Muscle layer of duodenum (tissue), 2 donors: ENCODE results near the gene TCN2.

Experiments used
- H3K27ac ChIP-seq: one replicate; pipeline ENCODE4 v1.7.0; 2013; ENCODE audit warnings: mild to moderate bottlenecking, low read length
- H3K27me3 ChIP-seq: one replicate; pipeline ENCODE4 v1.7.0; 2013; ENCODE audit warnings: low read depth, mild to moderate bottlenecking, control low read depth, low read length
- H3K36me3 ChIP-seq, 2 donors: one replicate each; pipeline ENCODE4 v1.7.0; 2013; ENCODE audit warnings: low read length in 2 of 2, control low read depth in 1 of 2, mild to moderate bottlenecking in 1 of 2; ENCODE audit not compliant: insufficient read depth in 2 of 2, control insufficient read depth in 1 of 2
- H3K4me1 ChIP-seq, 2 donors: one replicate each; pipeline ENCODE4 v1.7.0; 2013; ENCODE audit warnings: low read length in 2 of 2, mild to moderate bottlenecking in 2 of 2, control low read depth in 1 of 2, moderate library complexity in 1 of 2; ENCODE audit not compliant: insufficient read depth in 2 of 2, control insufficient read depth in 1 of 2
- H3K4me3 ChIP-seq, 2 donors: one replicate each; pipeline ENCODE4 v1.7.0; 2013; ENCODE audit warnings: low read length in 2 of 2, low read depth in 1 of 2, mild to moderate bottlenecking in 1 of 2
- H3K9me3 ChIP-seq, 2 donors: one replicate each; pipeline ENCODE4 v1.7.0; 2013; ENCODE audit warnings: low read length in 2 of 2, control low read depth in 1 of 2, mild to moderate bottlenecking in 1 of 2; ENCODE audit not compliant: control insufficient read depth in 1 of 2
- donor health status: healthy.

TCN2 gene

DNA sequence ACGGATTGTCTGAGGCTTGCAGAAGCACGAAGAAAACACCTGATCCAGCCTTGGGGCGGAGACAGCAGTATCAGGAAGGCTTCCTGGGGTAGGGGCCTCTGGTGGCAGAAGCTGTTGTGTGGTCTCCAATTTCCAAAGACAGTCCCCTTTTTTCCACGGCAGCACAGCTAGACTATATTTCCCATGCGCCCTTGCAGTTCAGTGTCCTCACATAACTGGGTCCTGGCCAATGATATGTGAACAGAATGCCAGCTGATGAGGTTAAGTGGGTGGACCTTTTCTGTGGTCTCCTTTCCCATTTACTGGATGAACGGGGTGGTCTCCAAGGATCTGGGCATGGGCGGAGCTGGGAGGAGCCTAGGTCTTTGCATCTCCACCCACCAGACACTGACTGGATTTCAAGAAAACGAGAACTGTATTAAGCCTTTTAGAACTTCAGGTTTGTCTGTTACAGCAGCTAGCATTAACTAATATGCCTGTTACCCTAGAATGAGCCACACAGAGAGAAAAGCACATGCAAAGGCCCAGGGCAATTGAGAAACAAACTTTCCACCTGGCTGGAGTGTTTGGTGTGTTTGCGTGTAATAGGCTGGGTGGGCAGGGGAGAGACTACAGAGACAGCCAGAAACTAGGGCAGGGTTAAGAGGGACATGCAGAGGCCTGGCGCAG, 38.7 kb upstream of the TCN2 start:
- H3K4me3 ChIP-seq, result no peak overlapping the region
- peaks cover 4 to 5% of the 10 kb centered on the region in 2 donors for H3K4me1 ChIP-seq
- no peaks in the 10 kb centered on the region for H3K9me3 ChIP-seq
- no peak overlapping the region for H3K27ac ChIP-seq
- no peaks in the 10 kb centered on the region for H3K27me3 ChIP-seq
- no peaks in the 10 kb centered on the region for H3K36me3 ChIP-seq

DNA sequence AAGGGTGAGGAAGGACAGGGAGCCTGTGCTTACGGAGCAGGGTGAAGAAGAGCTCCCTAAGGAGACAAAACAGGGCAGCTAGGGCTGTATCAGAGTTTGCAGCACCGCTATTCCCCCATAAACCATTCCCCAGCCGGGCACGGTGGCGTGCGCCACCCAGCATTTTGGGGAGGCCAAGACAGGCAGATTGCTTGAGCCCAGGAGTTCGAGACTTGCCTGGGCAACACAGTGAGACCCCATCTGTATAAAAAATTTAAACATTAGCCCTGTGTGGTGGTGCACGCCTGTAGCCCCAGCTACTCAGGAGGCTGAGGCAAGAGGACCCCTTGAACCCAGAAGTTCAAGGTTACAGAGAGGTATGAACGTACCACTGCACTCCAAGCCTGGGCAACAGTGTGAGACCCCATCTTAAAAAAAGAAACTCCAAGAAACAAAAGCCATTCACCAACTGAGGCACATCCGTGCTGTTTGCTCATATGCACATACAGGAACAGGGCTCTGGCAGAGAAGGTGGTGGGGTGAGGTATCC, 37.2 kb upstream of the TCN2 start:
- Histone ChIP-seq H3K4me3 (no peak overlapping the region), H3K4me1 (peaks cover 5 to 11% of the 10 kb centered on the region in 2 donors), H3K36me3 (no peaks in the 10 kb centered on the region), H3K27me3 (no peaks in the 10 kb centered on the region), H3K9me3 (no peaks in the 10 kb centered on the region), H3K27ac (no peak overlapping the region)

DNA sequence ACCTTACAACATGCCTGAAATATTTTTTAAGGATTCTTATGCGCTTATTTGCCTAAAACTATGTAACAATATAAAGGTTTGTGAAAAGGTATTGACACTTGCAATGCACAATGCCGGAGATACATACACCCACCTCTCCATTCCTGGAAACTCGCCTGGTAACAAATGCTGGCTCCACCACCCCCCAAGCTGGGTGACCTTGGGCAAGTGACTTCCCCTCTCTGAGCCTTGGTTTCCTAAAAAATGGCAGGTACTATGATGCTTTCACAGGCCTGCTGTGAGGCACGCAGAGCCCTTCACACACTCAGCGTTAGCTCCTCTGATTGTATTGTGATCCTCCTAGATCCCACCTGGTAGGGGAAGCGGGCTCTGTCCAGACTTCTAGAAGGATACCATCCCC, 34.8 kb upstream of the TCN2 start:
- no peak overlapping the region for H3K4me3 ChIP-seq
- peaks cover 9 to 23% of the 10 kb centered on the region in 2 donors for H3K4me1 ChIP-seq
- H3K27me3 ChIP-seq, result no peaks in the 10 kb centered on the region
- H3K27ac ChIP-seq, result no peak overlapping the region
- H3K9me3 ChIP-seq, result no peaks in the 10 kb centered on the region
- peaks cover 15 to 18% of the 10 kb centered on the region in 2 donors for H3K36me3 ChIP-seq

DNA sequence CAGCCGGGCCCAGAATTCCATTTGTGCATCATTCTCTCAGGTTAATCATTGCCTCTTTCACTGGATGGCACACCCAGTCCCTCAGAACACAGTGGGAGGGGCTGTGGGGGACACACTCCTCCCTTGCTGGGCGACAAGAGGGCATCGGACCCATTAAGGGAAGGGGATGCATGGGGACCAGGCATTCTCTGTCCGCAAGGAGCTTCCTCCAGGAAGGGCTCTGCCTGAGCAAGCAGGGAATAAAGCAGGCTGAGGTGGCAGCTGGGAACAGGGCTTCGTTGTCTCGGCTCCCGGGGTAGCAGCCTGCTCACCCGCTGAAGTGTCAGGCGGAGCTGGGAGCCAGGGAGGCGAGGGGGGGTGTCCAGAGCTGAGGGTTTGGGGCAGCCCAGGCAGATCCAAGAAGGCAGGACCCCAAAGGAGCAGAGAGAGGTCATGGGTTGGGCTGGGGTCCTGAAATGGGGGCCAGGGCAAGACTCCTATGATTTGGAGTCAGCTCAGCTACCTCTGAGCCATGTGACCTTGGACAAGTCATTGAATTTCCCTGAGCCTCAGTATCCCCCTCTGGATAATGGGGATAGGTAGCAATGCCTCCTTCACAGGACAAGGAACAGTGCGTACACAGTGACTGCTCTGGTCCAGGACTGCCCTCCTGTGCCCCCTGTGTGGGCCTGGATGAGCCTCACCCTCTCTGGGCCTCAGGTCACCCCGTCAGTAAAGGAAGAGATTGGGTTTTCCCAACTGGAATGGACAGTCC, 34.0 kb upstream of the TCN2 start:
- H3K27me3 ChIP-seq, result no peaks in the 10 kb centered on the region
- H3K9me3 ChIP-seq, result no peaks in the 10 kb centered on the region
- no peak overlapping the region for H3K4me3 ChIP-seq
- H3K36me3 ChIP-seq, result peaks cover 20 to 26% of the 10 kb centered on the region in 2 donors
- H3K27ac ChIP-seq, result peak overlapping the region; percentile 27
- H3K4me1 ChIP-seq, result peaks cover 9 to 23% of the 10 kb centered on the region in 2 donors

DNA sequence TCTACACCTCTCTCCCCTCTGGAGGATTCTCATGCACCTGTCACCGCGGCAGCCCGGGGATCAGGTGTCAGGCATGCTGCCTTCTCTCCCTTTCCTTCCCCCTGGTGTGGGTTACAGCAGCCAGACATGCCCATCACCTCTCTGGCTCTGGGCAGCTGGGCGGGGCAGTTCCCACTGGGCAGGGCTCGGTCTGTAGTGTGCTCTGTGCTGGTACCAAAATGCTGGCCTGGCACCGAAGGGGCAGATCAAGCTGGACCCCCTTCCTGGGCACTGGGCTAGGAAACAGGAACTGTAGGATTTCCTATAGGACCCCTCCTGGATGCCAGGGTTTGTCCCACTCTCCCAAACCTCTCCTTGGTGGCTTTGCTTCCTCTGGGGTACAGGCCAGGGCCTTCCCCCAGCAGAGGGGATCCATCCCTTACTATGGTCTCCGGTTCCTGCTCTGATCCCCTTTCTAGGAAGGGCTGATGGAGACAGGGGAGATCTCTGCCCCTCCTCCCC, 33.3 kb upstream of the TCN2 start:
- peak overlapping the region; percentile 26 to 38 for H3K4me3 ChIP-seq
- no peaks in the 10 kb centered on the region for H3K27me3 ChIP-seq
- no peaks in the 10 kb centered on the region for H3K9me3 ChIP-seq
- H3K27ac ChIP-seq, result peak overlapping the region; percentile 27
- H3K4me1 ChIP-seq, result peaks cover 9 to 23% of the 10 kb centered on the region in 2 donors
- peaks cover 20 to 33% of the 10 kb centered on the region in 2 donors for H3K36me3 ChIP-seq

DNA sequence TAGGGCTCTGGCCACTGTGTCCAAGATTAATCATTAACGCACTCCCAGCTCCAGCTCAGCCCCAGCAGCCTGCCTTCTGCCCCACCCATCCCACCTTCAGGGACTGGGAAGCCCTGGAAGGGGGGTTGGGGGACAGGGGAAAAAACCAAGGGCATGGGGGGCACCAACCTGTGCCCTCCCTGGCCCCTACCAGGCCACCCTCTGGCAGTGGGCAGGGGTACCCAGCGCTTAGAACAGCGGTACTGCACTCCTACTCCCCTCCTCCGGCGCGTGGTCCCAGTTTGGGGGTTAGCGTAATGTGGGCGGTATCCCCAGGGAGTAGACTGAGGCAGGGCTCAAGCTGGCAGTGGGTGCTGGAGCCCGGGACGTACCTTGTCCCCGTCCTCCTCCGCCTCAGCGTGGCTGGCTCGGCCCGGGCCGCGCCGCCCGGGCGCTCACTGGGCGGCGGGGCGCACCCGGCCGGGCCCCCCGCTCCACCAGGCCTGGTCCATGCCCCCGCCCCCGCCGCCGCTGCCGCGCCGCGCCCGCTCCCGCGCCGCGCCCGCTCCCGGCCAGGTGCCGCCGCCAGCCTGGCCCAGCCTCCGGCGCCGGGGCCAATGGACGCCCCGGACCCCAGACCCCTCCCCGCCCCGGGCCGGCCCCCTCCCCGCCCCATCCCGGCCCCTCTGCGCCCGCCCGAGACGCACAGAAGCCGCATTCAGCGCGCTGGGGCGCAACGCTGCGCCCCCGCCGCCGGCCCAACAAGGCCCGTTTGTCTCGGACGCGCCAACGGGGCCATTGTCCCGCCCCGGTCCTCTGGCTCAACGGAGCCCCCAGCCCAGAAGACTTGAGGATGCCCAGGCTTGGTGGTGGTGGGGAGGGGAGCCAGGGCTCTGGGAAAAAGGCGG, 32.6 kb upstream of the TCN2 start, which contains the start of gene GAL3ST1:
Gene GAL3ST1, minus strand, starts transcription at position 571 of the 887 bp plus-strand sequence. CDS start 17,273 bp downstream, outside the sequence.
- Histone ChIP-seq H3K36me3 (peaks cover 24 to 39% of the 10 kb centered on the region in 2 donors), H3K27me3 (no peaks in the 10 kb centered on the region), H3K4me1 (peaks cover 9 to 23% of the 10 kb centered on the region in 2 donors), H3K9me3 (no peaks in the 10 kb centered on the region), H3K4me3 (peak within 1 kb of the TSS; percentile 26 to 38), H3K27ac (peak within 1 kb of the TSS; percentile 27)

DNA sequence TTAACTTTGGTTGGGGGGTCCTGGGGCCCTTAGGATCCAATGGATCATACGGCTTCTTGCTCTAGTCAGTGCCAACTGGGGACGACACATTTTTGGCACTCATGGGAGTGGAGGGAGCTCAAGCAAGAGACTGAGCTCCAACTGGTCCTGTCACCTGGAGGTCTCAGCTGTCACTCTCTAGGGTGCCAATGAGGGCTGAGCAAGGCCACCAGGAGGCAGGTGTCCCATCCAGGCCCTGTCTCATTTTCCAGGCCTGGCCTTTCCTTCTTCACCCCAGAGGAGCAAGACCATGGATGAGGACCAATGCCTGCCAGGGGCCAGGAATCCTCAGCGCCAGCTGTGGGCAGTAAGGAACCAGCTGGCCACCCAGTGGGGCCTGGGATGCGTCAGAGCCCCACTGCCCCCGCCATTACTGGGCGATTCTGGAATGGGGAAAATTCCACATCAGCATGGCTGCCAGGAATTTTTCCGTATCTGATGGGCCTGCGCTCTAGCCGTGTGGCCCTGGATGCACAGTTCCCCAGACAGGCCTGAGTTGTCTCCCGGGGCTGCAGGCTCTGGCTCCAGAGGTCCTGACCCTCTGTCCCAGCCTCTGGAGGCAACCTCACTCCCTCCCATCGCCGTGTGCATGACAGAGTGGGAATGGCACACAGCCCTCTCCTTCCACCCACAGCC, 31.8 kb upstream of the TCN2 start:
- H3K9me3 ChIP-seq, result no peaks in the 10 kb centered on the region
- peaks cover 9 to 23% of the 10 kb centered on the region in 2 donors for H3K4me1 ChIP-seq
- H3K27me3 ChIP-seq, result no peaks in the 10 kb centered on the region
- no peak overlapping the region for H3K27ac ChIP-seq
- H3K36me3 ChIP-seq, result peaks cover 32 to 47% of the 10 kb centered on the region in 2 donors
- H3K4me3 ChIP-seq, result no peak overlapping the region

DNA sequence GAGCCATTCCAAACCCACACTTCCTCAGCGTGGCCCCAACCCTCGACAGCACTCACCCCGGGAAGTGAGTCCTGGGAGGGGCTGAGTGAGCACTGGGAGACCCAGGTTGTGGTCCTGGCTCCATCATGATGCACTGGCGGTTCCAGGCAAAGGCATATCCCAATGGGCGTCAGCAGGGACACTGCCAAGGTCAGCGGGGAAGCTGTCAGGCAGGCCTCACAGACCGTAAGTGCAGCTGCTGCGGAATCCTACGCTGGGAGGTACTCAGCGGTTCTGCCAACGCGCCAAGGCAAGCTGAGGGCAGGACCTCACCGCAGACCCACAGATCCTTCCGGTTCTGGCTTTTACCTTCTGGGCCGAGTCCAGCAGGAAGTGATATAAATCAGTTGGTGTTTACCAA, 31.1 kb upstream of the TCN2 start:
- no peaks in the 10 kb centered on the region for H3K27me3 ChIP-seq

DNA sequence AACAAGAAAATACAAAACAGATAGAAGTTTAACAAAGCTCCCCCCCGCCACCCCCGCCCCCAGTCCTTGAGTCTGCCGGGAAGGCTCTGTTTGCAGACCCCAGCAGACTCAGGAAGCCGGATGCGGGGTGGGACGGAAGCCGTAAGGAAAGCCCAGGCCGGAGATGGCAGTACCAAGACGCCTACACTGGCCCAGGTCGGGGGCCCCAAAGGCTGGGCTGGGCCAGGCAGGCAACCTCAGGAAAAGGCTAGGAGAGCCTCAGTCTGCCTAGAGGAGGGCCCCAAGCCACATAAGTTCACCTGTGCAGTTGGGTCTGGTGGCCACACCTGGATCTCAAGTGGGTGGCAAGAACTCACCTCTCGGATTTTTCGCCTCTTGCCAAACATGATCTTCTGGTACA, 28.5 kb upstream of the TCN2 start:
- no peak overlapping the region for H3K27ac ChIP-seq
- H3K4me3 ChIP-seq, result no peak overlapping the region
- H3K9me3 ChIP-seq, result no peaks in the 10 kb centered on the region
- H3K27me3 ChIP-seq, result no peaks in the 10 kb centered on the region
- H3K4me1 ChIP-seq, result peaks cover 4 to 20% of the 10 kb centered on the region in 2 donors
- H3K36me3 ChIP-seq, result peaks cover 65 to 81% of the 10 kb centered on the region in 2 donors

More for the DNA sequence above, 31.1 kb upstream of the TCN2 start:
- H3K4me3 ChIP-seq, result no peak overlapping the region
- peaks cover 9 to 23% of the 10 kb centered on the region in 2 donors for H3K4me1 ChIP-seq
- no peak overlapping the region for H3K27ac ChIP-seq
- H3K36me3 ChIP-seq, result peaks cover 40 to 55% of the 10 kb centered on the region in 2 donors
- H3K9me3 ChIP-seq, result no peaks in the 10 kb centered on the region

DNA sequence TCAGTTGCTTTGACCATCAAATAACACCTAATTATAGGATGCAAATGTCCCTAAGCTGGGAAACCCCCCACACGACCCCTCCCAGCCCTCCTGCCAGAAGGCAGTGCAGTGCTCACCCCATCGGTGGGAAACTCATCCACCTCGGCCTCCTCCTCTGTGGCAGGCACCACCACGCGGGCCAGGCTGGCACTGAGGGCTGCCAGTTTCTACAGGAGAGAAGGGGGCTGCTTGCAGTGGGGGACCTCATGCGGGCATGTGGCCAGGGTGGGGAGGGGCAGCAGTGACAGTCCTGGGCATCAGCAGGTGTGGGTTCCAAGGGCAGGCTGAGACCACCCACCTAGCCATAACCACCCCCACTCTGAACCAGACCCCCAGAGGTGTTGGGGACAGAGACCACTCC, 26.1 kb upstream of the TCN2 start:
- Histone ChIP-seq H3K4me3 (no peak overlapping the region), H3K27ac (no peak overlapping the region), H3K27me3 (no peaks in the 10 kb centered on the region), H3K9me3 (no peaks in the 10 kb centered on the region), H3K4me1 (peaks cover under 1% of the 10 kb centered on the region in 2 donors), H3K36me3 (peaks cover 82 to 98% of the 10 kb centered on the region in 2 donors)
